Measurements from ENCODE around the gene MIER2. TPM values are rescaled to one million over a fixed set of nuclear protein-coding genes. Genes with fewer than 3 reads are reported as not detected.

The MIER2 gene
- polyA plus RNA-seq, 4 donors, result 10.3 to 18.9 (median 14.4) TPM

DNA sequence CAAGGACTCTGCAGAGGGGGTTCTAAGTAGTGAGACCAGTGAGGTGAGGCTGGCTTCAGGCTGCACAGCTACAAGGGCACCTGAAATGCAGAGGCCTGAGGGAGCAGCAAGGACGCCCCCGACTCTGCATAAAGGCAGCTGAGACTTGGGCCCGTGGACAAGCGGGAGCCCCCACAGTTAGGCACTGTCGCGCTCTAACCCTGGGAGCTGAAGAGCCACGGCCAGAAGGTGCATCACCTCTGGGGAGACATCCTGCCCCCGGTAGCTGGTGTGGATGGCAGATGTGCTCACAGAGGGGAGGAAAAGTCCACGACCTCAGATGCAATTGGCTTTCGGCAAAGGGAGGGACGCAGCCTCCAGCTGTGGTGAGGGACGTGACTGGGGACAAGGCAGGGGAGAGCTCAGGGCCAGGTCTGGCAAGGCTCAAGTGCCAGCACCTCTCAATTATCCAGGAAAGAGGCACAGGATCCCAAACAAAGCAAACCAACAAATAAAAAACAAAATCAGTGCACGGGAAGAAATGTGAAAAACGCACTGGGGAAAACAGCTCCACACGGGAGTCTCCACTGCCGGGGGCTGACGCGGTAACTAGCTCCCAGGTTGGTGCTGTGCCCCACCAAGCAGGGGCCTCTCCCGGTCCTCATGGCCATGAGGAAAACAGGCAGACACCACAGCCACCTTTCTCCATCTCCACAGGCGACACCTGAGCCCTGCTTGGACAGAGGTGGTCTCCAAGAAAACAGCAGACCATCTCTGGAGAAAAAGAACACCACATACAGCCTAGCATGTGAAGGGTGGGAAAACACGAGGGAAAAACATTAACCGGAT, 30.4 kb downstream of the MIER2 start:
- DNase-seq, result no peak
- Histone ChIP-seq H3K9me3 (ENCODE audit: control insufficient read depth in 2 of 2, insufficient read depth in 1 of 2, low read depth in 1 of 2, low read length in 1 of 2) (peaks cover 0 to 7% of the 10 kb centered on the region in 2 donors), H3K27ac (ENCODE audit: low read depth in 1 of 3, low read length in 2 of 3) (no peak overlapping the region), H3K27me3 (ENCODE audit: control insufficient read depth in 3 of 3, insufficient read depth in 3 of 3, low read length in 3 of 3) (no peaks in the 10 kb centered on the region), H3K4me3 (ENCODE audit: low read depth in 1 of 3, low read length in 3 of 3) (no peak overlapping the region), H3K36me3 (ENCODE audit: control insufficient read depth in 3 of 3, insufficient read depth in 2 of 3, low read depth in 1 of 3, low read length in 3 of 3) (peaks cover 2 to 59% (median 9%) of the 10 kb centered on the region in 3 donors), H3K4me1 (ENCODE audit: control insufficient read depth in 3 of 3, insufficient read depth in 2 of 3, low read depth in 1 of 3, low read length in 2 of 3) (no peaks in the 10 kb centered on the region)
- WGBS, 3 donors, result 84 to 92% (median 92%) methylated on average over 21 to 22 of the region's 22 CpGs
- no peak for FAIRE-seq

DNA sequence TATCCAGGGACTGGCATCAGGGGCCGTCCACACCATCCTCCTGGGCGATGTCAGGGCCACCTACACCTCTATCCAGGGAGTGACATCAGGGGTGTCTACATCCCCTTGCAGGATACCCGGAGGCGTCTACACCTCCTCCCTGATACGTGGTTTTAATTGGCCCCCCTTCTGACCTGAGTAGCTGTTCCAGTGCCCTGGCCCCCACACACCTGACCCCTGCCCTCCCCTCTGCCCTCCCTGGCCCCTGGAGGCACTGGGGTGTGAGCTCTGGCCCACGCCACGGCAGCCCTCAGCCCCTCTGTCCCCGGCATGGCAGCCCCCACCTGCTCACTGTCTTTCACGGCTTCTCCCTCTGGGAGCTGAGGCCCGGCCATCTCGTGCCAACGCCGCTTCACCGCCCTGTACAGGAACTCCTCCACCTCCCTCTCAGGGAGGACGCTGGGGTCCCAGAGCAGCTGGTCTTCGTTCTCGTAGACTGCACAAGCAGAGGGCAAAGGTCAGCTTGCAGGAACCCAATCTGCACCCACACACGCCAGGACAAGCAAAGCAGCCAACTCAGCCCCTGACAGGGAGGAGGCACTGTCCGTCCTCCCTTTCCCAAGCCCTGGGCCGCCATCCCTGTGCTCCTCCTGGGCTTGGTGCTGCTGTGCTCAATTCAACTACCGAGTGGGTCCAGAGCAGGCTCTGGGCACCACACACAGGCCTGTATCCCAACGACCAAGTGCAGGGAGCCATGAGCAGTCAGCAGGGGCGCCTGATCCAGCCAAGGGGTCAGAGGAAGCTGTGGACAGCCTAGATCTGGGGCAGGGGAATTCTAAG, 31.2 kb downstream of the MIER2 start:
- Histone ChIP-seq H3K36me3 (ENCODE audit: control insufficient read depth in 3 of 3, insufficient read depth in 2 of 3, low read depth in 1 of 3, low read length in 3 of 3) (peaks cover 6 to 64% (median 9%) of the 10 kb centered on the region in 3 donors), H3K4me1 (ENCODE audit: control insufficient read depth in 3 of 3, insufficient read depth in 2 of 3, low read depth in 1 of 3, low read length in 2 of 3) (no peaks in the 10 kb centered on the region), H3K27ac (ENCODE audit: low read depth in 1 of 3, low read length in 2 of 3) (no peak overlapping the region), H3K4me3 (ENCODE audit: low read depth in 1 of 3, low read length in 3 of 3) (no peak overlapping the region), H3K27me3 (ENCODE audit: control insufficient read depth in 3 of 3, insufficient read depth in 3 of 3, low read length in 3 of 3) (no peaks in the 10 kb centered on the region), H3K9me3 (ENCODE audit: control insufficient read depth in 2 of 2, insufficient read depth in 1 of 2, low read depth in 1 of 2, low read length in 1 of 2) (peaks cover 0 to 7% of the 10 kb centered on the region in 2 donors)
- FAIRE-seq (no peak), DNase-seq (no peak)
- WGBS, 3 donors, result 62 to 78% (median 77%) methylated on average over 23 of the region's 23 CpGs

GRCh38 chr19:311813-312261, 32.8 kb downstream of the MIER2 start:
- FAIRE-seq (no peak), DNase-seq (no peak)
- H3K27ac ChIP-seq (ENCODE audit: low read depth in 1 of 3, low read length in 2 of 3), result peak overlapping the region in 1 of 3 donors; percentile 60
- H3K9me3 ChIP-seq (ENCODE audit: control insufficient read depth in 2 of 2, insufficient read depth in 1 of 2, low read depth in 1 of 2, low read length in 1 of 2), result peaks cover 0 to 7% of the 10 kb centered on the region in 2 donors
- H3K27me3 ChIP-seq (ENCODE audit: control insufficient read depth in 3 of 3, insufficient read depth in 3 of 3, low read length in 3 of 3), result no peaks in the 10 kb centered on the region
- 85 to 93% (median 86%) methylated on average over 16 to 33 of the region's 33 CpGs for WGBS, 3 donors
- H3K4me3 ChIP-seq (ENCODE audit: low read depth in 1 of 3, low read length in 3 of 3), result no peak overlapping the region
- H3K36me3 ChIP-seq (ENCODE audit: control insufficient read depth in 3 of 3, insufficient read depth in 2 of 3, low read depth in 1 of 3, low read length in 3 of 3), result peaks cover 10 to 71% (median 14%) of the 10 kb centered on the region in 3 donors
- H3K4me1 ChIP-seq (ENCODE audit: control insufficient read depth in 3 of 3, insufficient read depth in 2 of 3, low read depth in 1 of 3, low read length in 2 of 3), result no peaks in the 10 kb centered on the region

- Histone ChIP-seq H3K9me3 (ENCODE audit: control insufficient read depth in 2 of 2, insufficient read depth in 1 of 2, low read depth in 1 of 2, low read length in 1 of 2) (peaks cover 0 to 4% of the 10 kb centered on the region in 2 donors), H3K36me3 (ENCODE audit: control insufficient read depth in 3 of 3, insufficient read depth in 2 of 3, low read depth in 1 of 3, low read length in 3 of 3) (peaks cover 14 to 74% (median 15%) of the 10 kb centered on the region in 3 donors), H3K4me1 (ENCODE audit: control insufficient read depth in 3 of 3, insufficient read depth in 2 of 3, low read depth in 1 of 3, low read length in 2 of 3) (no peaks in the 10 kb centered on the region), H3K4me3 (ENCODE audit: low read depth in 1 of 3, low read length in 3 of 3) (peak overlapping the region in 1 of 3 donors; percentile 10), H3K27ac (ENCODE audit: low read depth in 1 of 3, low read length in 2 of 3) (peak overlapping the region in 1 of 3 donors; percentile 60), H3K27me3 (ENCODE audit: control insufficient read depth in 3 of 3, insufficient read depth in 3 of 3, low read length in 3 of 3) (no peaks in the 10 kb centered on the region)
- DNase-seq, result no peak
- 88 to 90% (median 89%) methylated on average over 24 of the region's 24 CpGs for WGBS, 3 donors
- FAIRE-seq, result no peak
Measured at GRCh38 chr19:310781-311496, 33.7 kb downstream of the MIER2 start.

DNA sequence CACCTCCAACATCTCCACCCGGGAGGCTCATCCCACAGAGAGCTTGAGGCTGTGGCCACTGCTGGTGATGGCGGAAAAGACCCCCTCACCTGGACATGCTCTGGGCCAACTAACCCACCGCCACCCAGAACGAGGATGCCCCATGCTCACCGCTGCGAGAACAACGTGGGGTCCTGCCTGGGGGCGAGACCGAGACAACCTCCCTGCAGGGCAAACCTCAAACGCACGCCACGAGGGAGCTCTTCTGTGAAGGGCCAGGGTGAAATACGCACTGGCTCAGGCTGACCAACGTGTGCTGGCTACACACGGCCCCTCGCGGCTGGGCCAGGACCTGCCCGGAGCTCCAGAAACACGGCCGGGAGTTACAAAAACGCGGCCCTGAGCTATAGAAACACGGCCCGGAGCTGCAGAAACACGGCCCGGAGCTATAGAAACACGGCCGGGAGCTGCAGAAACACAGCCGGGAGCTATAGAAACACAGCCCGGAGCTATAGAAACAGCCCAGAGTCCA, 34.4 kb downstream of the MIER2 start:
- Histone ChIP-seq H3K27ac (ENCODE audit: low read depth in 1 of 3, low read length in 2 of 3) (no peak overlapping the region), H3K9me3 (ENCODE audit: control insufficient read depth in 2 of 2, insufficient read depth in 1 of 2, low read depth in 1 of 2, low read length in 1 of 2) (no peaks in the 10 kb centered on the region), H3K4me1 (ENCODE audit: control insufficient read depth in 3 of 3, insufficient read depth in 2 of 3, low read depth in 1 of 3, low read length in 2 of 3) (no peaks in the 10 kb centered on the region), H3K4me3 (ENCODE audit: low read depth in 1 of 3, low read length in 3 of 3) (peak overlapping the region in 2 of 3 donors; percentile 10 to 21), H3K27me3 (ENCODE audit: control insufficient read depth in 3 of 3, insufficient read depth in 3 of 3, low read length in 3 of 3) (no peaks in the 10 kb centered on the region), H3K36me3 (ENCODE audit: control insufficient read depth in 3 of 3, insufficient read depth in 2 of 3, low read depth in 1 of 3, low read length in 3 of 3) (peaks cover 13 to 82% (median 15%) of the 10 kb centered on the region in 3 donors)
- WGBS, 3 donors, result 49 to 72% (median 62%) methylated on average over 30 of the region's 30 CpGs
- no peak for FAIRE-seq
- peak; percentile 56 to 84 for DNase-seq

- WGBS, 3 donors, result 79 to 89% (median 85%) methylated on average over 14 of the region's 14 CpGs
- no peaks in the 10 kb centered on the region for H3K27me3 ChIP-seq (ENCODE audit: control insufficient read depth in 3 of 3, insufficient read depth in 3 of 3, low read length in 3 of 3)
- H3K4me3 ChIP-seq (ENCODE audit: low read depth in 1 of 3, low read length in 3 of 3), result no peak overlapping the region
- no peak overlapping the region for H3K27ac ChIP-seq (ENCODE audit: low read depth in 1 of 3, low read length in 2 of 3)
- H3K36me3 ChIP-seq (ENCODE audit: control insufficient read depth in 3 of 3, insufficient read depth in 2 of 3, low read depth in 1 of 3, low read length in 3 of 3), result peaks cover 13 to 81% (median 15%) of the 10 kb centered on the region in 3 donors
- no peak for DNase-seq
- no peaks in the 10 kb centered on the region for H3K4me1 ChIP-seq (ENCODE audit: control insufficient read depth in 3 of 3, insufficient read depth in 2 of 3, low read depth in 1 of 3, low read length in 2 of 3)
- no peak for FAIRE-seq
- H3K9me3 ChIP-seq (ENCODE audit: control insufficient read depth in 2 of 2, insufficient read depth in 1 of 2, low read depth in 1 of 2, low read length in 1 of 2), result no peaks in the 10 kb centered on the region
Measured at GRCh38 chr19:309206-309565, 35.4 kb downstream of the MIER2 start.

- no peaks in the 10 kb centered on the region for H3K9me3 ChIP-seq (ENCODE audit: control insufficient read depth in 2 of 2, insufficient read depth in 1 of 2, low read depth in 1 of 2, low read length in 1 of 2)
- H3K27ac ChIP-seq (ENCODE audit: low read depth in 1 of 3, low read length in 2 of 3), result no peak overlapping the region
- H3K4me1 ChIP-seq (ENCODE audit: control insufficient read depth in 3 of 3, insufficient read depth in 2 of 3, low read depth in 1 of 3, low read length in 2 of 3), result no peaks in the 10 kb centered on the region
- peaks cover 13 to 76% (median 15%) of the 10 kb centered on the region in 3 donors for H3K36me3 ChIP-seq (ENCODE audit: control insufficient read depth in 3 of 3, insufficient read depth in 2 of 3, low read depth in 1 of 3, low read length in 3 of 3)
- FAIRE-seq, result no peak
- no peak for DNase-seq
- no peaks in the 10 kb centered on the region for H3K27me3 ChIP-seq (ENCODE audit: control insufficient read depth in 3 of 3, insufficient read depth in 3 of 3, low read length in 3 of 3)
- no peak overlapping the region for H3K4me3 ChIP-seq (ENCODE audit: low read depth in 1 of 3, low read length in 3 of 3)
- WGBS, 3 donors, result 94 to 97% (median 95%) methylated on average over 37 to 48 of the region's 48 CpGs
Measured at GRCh38 chr19:308471-309205, 36.0 kb downstream of the MIER2 start.
